ENCODE measurements around the gene NRTN.

NRTN gene

DNA sequence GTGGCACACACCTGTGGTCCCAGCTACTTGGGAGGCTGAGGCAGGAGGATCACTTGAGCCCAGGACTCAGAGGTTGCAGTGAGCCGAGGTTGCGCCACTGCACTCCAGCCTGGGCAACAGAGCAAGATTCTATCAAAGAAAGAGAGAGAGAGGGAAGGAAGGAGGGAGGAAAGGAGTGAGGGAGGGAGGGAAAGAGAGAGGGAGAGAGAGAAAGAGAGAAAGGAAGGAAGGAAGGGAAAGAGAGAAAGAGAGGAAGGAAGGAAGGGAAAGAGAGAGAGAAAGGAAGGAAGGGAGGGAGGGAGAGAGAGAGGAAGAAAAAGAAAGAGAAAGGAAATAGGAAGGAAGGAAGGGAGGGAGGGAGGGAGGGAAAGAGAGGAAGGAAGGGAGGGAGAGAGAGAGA is 12.4 kb downstream of the NRTN start:
- DNase-seq, result no peak

DNA sequence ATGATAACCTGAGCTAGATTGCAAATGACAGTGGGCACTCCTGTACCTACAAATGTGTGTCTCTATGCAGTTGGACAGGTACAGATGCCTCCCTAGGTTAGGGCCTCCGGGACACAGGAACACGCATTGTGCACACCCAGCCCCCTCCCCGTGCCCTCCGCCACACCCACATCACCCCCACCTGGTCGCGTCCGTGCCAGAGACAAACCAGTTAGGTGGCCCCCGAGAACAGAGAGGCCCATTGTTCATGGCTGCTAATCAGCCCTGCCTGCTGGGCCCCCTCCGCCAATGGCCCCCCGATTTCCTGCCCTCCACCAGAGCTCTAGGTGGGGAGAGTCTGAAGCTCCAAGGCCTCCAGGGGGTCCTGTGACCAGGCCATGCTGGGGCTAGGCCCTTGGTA is 13.7 kb downstream of the NRTN start:
- DNase-seq, result no peak

DNA sequence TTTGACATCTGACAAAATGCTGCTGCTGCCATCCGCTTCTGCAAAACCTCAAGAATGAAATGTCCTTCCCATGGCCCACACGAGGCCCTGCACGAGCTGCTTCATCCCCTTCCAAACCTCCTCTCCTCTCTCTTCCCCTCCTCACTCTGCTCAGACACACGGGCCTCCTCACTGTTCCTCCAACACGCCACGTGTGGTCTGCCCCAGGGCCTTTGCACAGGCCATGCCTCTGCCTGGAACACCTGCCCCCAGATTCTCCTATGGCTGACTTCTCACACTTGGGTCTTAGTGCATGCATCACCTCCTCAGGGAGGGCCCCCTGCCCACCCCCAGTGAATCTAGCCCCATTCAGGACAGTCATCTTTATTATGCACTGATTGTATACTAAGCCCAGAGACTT is 15.9 kb downstream of the NRTN start:
- DNase-seq, result no peak

DNA sequence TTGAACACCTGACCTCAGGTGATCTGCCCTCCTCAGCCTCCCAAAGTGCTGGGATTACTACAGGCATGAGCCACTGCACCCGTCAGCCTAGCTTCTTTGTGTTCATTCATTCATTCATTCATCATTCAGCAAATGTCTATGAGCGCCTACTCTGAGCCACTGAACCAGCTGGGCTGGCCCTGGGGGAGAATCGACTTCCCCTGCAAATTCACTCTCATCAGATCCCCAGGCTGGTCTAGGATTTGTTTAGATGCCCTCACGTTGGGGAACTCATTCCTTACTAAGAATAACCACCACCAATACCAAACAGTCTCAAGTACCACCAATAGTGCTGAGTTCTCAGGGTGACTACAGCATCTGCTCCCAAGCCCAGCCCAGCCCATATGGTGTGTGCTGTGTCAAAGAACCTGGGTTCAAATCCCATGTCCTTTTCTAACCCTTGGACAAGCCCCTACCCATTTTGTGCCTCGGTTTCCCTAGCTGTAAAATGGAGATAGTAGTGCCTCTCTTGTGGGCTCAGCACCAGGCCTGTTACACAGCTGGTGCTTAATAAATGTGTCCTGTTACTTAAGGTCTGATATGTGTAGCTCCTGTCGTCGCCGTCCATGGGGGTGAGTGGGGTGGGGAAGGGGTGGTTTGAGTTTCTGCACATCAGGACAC is 16.8 kb downstream of the NRTN start:
- DNase-seq, result no peak

DNA sequence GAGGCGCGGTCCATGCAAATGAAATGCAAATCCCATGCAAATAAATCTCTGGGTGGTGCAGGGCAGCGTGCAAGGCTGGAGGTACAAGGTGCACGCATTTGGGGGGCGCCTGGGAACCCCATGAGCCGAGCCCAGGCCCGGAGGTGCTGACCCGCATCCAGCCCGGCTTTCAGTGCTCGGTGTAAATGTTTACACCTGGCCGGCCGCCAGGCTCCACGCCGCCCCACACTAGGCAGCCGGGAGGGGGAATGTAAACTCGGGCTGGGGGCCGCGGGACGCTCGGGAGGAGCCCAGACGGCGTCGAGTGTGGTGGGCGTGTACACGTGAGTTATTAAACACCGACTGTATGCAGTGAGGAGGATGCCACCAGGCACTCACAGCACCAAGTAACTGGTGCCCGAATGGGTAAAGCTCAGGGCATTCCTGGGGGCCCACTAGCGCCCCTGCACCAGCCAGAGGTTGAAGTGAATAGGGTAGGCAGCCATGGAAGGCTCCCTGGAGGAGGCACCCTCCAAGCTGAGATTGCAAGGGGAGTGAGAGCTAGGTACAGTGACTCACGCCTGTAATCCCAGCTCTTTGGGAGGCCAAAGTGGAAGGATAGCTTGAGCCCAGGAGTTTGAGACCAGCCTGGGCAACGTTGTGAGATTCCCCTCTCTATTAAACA is 17.4 kb downstream of the NRTN start:
- DNase-seq, result no peak

DNA sequence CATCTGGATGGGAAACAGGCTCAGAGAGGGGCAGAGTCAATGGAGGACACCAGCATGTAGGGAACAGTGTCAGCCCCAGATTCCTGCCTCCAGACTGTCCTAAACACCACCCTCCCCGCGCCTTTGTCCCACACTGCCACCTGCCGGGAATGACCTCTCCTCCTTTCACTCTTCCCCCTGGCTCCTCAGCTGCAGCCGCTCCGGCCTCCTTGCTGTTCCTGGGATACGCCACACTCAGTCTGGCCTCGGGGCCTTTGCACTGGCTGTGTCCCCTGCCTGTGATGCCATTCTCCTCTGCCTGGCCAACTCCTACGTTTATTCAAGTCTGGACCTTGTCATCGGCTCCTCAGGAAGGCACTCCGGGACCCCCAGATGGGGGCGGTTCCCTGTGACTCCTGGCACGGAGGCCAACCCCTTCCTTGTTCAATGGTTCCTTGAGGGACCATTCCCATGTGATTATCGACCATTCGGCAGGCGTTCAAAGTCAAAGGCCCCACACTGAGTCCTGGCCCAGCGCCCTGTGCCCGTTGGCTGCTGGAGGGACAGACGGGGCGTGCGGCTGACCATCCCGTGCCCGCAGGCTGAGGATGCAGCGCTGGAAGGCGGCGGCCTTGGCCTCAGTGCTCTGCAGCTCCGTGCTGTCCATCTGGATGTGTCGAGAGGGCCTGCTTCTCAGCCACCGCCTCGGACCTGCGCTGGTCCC is 18.9 kb downstream of the NRTN start:
- DNase-seq, result no peak

DNA sequence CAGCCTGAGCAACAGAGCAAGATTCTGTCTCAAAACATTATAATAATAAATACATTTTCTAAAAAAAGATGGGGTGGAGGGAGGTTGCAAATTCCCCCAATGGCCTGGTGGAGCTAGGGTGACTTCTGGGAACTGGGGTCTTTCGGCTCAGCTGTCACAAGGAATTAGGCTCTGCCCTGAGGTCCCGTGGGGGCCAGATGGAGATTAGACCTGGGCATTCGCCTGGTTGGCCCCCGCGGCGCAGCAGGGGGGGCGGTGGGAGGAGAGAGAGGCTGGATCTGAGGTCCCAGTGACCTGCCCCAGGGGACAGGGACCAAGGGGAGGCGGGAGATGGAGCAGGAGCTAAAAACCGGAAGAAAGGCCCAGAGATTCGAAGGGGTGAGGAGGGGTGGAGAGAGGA is 19.9 kb downstream of the NRTN start:
- DNase-seq, result no peak

DNA sequence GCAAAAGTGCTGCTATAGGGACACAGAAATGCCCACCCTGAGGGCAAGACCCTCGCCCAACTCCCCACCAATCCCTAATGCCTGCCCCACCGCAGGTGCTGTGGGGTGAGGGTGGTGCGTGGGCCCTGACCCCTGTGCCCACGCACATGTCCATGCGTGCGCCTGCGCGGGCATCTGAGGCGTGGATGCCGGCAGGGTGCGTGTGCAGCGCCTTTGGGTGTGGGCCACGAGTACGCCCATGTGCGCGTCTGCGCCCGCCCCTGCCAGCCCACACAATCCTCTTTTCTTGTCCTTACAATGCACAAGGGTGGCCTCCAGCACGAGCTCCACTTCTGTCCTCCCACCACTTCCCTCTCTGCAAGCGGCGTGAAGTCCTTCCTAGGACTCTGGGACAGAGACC is 20.3 kb downstream of the NRTN start:
- DNase-seq, result no peak

DNA sequence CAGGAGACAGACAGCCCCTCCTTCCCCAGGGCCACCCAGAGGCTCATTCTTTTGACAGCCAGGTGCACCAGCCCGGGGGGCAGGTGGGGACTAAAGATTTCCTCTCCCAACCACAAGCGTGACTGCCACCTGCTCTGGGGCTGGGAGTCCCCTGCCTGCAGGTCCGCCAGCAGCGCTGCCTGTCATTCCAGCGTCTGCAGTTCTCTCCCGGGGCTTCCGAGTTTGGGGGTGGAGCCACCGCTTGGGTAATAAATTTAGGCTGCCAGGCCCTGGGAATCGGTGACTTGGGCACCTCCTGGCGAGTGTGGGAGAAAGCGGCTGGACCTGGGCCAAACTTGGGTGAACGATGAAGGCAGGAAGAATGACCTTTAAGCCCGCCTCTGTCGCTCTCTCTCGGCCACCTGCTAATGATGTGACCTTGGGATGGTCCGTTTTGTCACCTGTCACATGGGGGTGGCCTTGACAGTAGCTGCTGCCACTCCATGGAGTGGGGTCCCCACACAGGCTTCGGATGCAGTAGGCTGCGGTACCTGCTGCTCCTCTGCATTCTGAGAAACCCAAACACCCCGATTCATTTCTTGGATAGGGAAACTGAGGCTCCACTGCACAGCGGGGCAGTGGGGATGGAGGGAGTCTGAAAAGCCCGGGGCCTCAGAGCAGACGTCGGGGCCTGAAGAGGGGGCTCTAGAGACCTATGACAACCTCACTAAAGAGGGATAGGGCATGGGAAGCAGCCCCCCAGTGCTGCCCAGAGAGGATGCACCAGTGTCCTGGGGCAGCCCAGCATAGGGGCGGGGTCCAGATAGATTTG is 21.9 kb downstream of the NRTN start:
- DNase-seq, result no peak

DNA sequence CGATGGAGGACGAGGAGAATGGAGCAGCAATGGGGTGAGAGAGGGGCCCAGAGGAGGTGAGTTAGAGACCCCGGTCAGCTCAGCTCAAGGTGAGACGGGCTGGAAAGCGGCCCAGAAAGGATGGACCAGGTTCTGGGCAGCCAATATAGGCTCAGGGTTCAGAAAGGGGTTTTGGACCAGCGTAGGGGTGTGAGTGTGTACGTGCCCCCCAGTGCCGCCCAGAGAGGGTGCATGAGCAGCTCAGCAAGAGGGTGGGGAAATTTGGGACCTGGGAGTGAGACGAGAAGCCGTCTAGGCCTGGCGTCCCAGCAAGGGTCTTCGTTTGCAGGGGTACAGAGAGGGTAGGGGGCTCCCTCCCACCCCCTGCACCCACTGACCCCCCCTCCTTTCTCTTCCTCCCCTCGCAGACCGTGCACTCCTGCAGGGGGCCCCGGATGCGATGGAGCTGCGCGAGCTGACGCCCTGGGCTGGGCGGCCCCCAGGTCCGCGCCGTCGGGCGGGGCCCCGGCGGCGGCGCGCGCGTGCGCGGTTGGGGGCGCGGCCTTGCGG is 22.5 kb downstream of the NRTN start:
- DNase-seq, result no peak

DNA sequence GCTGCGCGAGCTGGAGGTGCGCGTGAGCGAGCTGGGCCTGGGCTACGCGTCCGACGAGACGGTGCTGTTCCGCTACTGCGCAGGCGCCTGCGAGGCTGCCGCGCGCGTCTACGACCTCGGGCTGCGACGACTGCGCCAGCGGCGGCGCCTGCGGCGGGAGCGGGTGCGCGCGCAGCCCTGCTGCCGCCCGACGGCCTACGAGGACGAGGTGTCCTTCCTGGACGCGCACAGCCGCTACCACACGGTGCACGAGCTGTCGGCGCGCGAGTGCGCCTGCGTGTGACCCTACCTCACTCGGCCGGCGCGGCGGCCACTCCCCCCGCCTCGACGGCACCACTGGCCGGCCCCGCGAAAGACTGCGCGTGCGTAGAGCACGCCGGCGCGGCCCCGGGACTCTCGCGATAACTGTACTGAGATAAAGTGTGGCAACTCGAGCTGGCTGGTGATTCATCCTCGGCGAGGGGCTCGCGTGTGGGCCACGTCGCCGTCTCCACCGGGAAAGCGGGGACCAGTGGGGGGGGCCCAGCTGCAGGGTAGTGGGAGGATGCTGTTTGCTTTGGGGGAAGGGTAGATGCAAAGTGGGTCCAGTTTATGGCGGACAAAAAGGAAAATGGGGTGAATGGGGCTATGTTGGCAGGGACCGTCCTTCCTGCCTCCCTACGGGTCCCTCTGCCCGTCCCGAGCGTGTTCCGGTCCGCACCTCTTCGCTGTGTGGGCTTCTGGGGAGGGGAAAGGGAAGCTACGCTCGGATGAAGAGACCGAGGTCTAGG is 23.2 kb downstream of the NRTN start:
- peak; percentile 97 for DNase-seq

DNA sequence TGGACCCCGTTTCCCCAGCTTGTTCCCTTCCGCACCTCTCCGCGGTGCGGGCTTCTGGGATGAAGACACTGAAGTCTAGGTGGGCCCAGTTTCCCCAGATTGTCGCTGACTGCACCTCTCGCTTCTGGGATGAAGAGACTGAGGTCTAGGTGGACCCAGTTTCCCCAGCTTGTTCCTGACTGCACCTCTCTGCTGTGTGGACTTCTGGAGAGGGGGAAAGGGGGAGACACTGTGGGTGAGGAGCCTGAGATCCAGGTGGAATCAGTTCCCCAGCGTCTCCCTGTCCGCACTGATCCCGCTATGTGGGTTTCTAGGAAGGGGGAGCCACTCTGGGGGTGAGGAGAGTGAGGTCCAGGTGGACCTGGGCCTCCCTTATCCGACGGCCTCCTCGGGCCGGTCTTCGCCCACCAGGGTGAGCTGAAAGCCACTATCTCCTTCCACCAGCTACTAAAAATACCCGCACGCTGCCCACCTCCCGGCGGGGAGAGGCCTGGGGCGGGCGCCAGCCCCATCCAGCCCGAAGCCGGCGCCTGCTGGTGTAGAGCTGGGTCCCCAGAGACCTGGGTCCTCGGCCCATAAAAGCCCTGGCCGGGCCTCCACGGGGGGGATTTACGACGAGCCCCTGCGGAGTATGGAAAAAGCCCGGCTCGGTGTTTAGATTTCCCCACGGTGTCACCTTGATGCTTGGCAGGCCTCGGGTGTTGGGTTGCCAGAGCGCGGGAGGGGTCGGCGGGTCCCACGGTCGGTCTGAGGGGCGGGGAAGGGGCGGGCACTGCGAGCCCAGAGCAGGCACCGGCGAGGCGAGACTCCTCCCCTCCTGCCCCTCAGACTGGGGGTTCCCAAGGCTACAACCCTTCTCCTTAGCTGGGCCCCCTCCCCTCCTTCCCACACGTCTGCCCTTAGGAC is 24.0 kb downstream of the NRTN start:
- peak; percentile 43 for DNase-seq

DNA sequence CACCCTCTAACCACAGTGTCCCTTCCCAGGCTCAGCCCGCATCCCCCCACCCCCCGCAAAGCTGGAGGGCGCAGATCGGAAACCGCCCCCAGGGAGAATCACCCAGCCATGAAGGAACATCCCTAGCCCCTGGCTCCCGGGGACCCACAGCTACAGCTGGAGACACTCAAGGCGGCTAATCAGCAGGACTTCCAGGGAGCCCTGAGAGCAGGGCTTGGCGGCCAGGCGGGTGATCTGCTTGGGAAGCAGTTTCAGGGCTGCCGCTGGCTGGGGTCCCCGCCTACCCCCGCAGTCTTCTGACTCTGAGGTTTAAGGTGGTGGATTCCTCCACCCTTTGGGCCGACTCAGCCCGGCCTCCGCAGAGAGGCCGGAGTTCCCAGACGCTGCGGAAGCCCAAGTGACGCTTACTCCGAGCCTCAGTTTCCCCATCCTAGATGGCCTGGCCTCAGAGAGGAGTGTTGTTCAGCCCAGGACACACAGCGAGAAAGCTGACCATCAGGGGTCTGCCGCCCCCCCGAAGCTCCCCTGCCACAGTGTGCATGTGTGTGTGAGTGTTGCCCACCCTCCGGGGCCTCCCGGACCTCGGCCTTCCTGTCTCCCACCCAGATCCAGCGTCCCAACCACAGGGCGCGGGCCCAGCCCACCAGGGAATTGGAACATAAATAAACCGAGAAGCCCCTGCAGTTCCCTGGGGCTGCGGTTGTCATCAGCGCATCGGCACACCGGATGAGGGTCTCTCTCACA is 24.9 kb downstream of the NRTN start:
- no peak for DNase-seq

DNA sequence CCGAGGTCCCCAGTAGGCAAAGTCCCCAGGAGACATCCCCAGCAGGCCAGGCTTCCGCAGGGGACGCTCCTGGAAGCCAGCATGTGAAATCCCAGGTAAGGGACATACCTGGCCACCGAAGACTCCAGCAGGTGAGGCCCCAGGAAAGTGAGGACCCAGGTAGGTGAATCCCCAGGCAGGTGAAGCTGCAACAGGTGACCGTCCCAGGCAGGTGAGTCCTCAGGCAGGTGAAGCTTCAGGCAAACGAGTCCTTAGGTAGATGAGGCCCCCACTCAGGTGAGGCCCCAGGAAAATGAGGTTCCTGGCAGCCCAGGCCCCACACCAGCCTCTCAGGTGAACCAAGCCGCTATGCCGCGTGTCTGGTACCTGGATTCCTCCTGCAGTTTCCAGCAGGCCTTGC is 26.3 kb downstream of the NRTN start:
- no peak for DNase-seq

DNA sequence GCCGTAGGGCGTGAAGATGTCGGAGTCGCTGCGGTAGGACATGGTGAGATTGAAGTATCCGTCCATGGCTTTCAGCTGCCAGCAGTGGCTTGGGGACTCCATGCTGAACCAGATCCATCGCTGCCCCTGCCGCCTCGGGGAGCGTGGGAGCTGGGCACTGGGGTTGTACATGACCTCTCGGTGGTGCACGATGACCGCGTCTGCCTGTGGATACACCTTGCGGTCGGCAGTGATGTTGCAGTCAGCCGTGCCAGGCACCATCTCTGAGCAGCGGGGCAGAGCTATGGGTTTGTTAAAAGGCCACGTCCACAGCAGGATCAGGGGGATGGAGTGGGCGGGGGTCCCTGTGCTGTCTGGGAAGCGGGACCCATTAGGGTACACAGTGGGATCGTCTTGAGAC is 27.2 kb downstream of the NRTN start:
- no peak for DNase-seq

DNA sequence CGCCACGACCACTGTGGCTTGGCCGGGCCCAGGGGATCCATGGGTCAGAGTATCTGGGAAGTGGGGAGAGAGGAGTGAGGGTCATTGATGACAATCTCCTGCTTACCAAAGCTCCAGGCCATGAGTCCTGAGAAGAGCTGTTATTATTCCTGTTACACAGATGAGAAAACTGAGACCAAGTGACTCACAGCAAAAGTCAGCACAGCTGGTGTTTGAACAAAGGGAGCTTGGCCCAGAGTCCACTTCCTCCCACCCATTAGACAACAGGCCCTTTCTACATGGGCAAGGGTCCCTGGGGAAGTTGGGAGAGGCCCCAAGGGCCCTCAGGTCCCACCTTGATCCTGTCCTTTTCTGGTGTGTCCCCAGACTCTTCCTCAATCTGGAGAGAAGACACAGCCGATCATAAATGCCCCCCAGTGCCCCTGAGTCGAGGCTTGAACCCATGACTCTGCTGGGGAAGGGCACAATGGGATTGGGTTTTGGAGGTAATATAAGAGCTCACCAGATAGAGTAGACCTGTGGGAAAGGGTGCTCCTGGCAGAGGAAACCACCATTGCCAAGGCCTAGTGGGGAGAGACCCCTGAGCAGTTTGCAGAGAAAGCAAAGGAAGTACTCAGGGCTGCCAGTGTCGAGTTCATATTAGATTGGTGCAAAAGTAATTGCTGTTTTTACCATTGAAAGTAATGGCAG is 27.8 kb downstream of the NRTN start:
- no peak for DNase-seq

DNA sequence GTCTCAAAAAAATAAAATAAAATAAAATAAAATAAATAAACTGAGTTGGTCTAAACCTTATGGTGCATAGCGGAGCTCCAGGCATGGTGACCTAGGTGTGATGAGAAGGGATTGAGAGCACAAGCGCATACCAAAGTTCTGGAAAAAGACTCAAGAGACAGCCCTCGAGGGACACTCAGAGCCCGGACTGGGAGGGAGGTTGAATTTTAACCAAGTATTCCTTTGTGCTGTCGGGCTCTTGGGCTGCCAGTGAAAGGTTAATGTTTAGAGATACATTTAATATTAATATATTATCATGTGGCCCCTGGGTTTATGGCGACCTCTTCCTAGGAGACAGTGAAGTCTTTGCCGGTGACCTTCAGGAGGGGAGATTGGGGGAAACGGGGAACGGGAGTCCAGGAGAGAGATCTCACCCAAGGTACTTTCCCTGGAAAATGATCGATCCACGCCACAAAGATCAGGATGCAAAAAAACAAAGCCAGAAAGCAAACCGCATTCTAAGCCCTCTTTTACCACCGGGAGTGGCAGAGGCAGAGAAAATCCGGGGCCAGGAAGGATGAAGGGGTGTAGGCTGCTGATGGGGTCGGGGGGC is 33.0 kb downstream of the NRTN start:
- no peak for DNase-seq

DNA sequence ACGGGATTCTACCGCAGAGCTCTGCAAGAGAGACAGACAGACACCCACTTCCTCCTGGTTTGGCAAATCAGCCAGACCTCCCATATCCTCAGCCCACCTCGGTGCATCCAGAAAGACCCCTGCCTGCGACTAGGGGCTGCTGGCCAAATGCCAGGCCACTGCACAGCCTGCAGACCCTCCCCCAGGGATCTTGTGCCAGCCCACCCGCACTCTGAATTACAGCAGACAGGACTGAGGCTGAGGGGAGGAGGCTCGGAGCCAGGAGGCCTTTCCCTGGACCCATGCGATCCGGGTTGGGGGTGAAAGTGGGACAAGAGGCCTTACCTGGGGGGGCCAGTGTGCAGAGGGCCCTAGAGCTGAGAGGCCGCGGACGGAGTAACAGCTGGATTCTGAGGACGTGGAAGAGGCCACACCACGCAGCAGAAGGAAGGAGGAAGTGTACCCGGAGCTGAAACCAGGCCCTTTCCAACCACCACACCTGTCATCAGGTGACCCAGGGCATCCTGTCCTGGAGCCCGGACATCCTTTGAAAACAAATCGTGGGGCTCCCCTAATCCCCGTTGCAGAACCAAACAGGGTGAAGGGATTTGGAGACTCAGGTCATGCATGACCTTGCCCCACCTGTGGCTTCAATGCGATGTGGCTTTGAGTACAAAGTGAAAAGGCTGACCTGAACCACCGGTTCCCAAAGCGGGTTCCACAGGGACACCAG is 33.6 kb downstream of the NRTN start:
- no peak for DNase-seq
